UCSD-AML1 (cell line): ENCODE measurements around the gene MICB.
"Not testable (repeated sequence)": the region's sequence is repeated elsewhere in the genome, so short reads cannot be mapped to it uniquely, and the experiment has no call there.

Source experiments
- DNase-seq: peaks from one replicate; lab custom pipeline; 2025; ENCODE audit not compliant: unreplicated experiment; lab: John Stamatoyannopoulos, UW

Gene MICB

GRCh38 chr6:31473780-31474761 lies 23.9 kb upstream of the MICB start:
- no peak for DNase-seq

GRCh38 chr6:31474871-31475286 lies 23.1 kb upstream of the MICB start:
- DNase-seq, result no peak

- no peak for DNase-seq
Measured at GRCh38 chr6:31476515-31477139, 21.3 kb upstream of the MICB start.

- no peak for DNase-seq
Measured at GRCh38 chr6:31477521-31477920, 20.4 kb upstream of the MICB start.

- no peak for DNase-seq
Measured at GRCh38 chr6:31478186-31478950, 19.6 kb upstream of the MICB start.

GRCh38 chr6:31479151-31479932 lies 18.6 kb upstream of the MICB start:
- DNase-seq, result no peak

- DNase-seq, result no peak
Measured at GRCh38 chr6:31479933-31480535, 17.9 kb upstream of the MICB start.

- no peak for DNase-seq
Measured at GRCh38 chr6:31480574-31480973, 17.4 kb upstream of the MICB start.

GRCh38 chr6:31483392-31483791 lies 14.6 kb upstream of the MICB start:
- DNase-seq, result no peak

- no peak for DNase-seq
Measured at GRCh38 chr6:31485055-31485454, 12.9 kb upstream of the MICB start.

- not testable (repeated sequence) for DNase-seq
Measured at GRCh38 chr6:31486065-31486837, 11.7 kb upstream of the MICB start.

- not testable (repeated sequence) for DNase-seq
Measured at GRCh38 chr6:31487674-31488073, 10.3 kb upstream of the MICB start.

- no peak for DNase-seq
Measured at GRCh38 chr6:31489086-31489485, 8.9 kb upstream of the MICB start.

GRCh38 chr6:31490115-31490873 lies 7.7 kb upstream of the MICB start:
- no peak for DNase-seq

GRCh38 chr6:31493550-31493874 lies 4.4 kb upstream of the MICB start:
- DNase-seq, result not testable (repeated sequence)

- DNase-seq, result peak; percentile 84
Measured at GRCh38 chr6:31493875-31494694, 3.9 kb upstream of the MICB start.

GRCh38 chr6:31495580-31495979 lies 2.4 kb upstream of the MICB start:
- no peak for DNase-seq

- DNase-seq, result not testable (repeated sequence)
Measured at GRCh38 chr6:31496826-31497225, 1.1 kb upstream of the MICB start.
